ENCODE data around the gene RYR2. TPM values are rescaled to one million over a fixed set of nuclear protein-coding genes. Genes with fewer than 3 reads are reported as not detected.

The RYR2 gene
- total RNA-seq, 3 donors from 2014 or later = 0.35 to 5.9 (median 0.94) TPM

DNA sequence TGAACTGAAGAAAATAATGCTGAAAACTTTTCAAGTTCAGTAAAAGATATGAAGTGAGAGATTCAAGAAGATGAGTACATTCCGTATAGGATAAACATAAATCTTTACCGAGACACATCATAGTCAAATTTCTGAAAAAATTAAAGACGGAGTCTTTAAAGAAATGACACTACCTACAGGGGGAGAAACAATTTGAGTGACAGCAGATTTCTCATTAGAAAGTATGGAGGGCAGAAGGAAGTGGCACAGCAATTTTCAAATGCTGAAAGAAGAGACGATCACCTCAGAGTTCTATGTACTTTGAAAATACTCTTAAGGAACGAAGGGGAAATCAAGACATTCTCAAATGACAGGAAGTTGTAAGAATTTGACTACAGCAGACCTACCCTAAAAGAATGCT is 577.6 kb downstream of the RYR2 start:
- TF ChIP-seq, protein P1, sequence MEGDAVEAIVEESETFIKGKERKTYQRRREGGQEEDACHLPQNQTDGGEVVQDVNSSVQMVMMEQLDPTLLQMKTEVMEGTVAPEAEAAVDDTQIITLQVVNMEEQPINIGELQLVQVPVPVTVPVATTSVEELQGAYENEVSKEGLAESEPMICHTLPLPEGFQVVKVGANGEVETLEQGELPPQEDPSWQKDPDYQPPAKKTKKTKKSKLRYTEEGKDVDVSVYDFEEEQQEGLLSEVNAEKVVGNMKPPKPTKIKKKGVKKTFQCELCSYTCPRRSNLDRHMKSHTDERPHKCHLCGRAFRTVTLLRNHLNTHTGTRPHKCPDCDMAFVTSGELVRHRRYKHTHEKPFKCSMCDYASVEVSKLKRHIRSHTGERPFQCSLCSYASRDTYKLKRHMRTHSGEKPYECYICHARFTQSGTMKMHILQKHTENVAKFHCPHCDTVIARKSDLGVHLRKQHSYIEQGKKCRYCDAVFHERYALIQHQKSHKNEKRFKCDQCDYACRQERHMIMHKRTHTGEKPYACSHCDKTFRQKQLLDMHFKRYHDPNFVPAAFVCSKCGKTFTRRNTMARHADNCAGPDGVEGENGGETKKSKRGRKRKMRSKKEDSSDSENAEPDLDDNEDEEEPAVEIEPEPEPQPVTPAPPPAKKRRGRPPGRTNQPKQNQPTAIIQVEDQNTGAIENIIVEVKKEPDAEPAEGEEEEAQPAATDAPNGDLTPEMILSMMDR (IDR thresholded peaks at IDR 0.05) = no peak
- Histone ChIP-seq H3K9me3 (peaks cover 10% of the 10 kb centered on the region), H3K4me1 (ENCODE audit: low read depth) (no peaks in the 10 kb centered on the region), H3K36me3 (ENCODE audit: low read depth) (no peaks in the 10 kb centered on the region), H3K4me3 (no peak overlapping the region)
- DNase-seq (no peak), ATAC-seq (no peak)
- intact Hi-C loops (cut with DNase I, micrococcal nuclease) = no loop called here

DNA sequence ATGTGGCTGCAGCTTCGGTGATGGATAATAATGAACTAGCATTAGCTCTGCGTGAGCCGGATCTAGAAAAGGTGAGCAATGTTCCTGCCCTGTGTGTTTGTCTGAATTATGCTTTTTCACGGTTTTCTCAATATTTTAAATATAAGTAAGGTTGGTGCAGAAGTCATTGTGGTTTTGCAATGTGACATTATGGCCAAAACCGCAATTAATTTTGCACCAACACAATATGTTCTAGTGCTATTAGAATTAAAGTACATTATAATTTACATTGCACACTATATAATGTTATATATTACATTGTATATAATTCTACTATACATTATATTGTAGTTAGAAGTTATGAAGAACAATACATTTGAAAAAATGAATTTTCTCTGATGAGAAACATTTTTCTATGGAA is 592.9 kb downstream of the RYR2 start:
- intact Hi-C loops (cut with DNase I, micrococcal nuclease) = no loop called here
- Histone ChIP-seq H3K4me1 (ENCODE audit: low read depth) (no peaks in the 10 kb centered on the region), H3K36me3 (ENCODE audit: low read depth) (no peaks in the 10 kb centered on the region), H3K4me3 (no peak overlapping the region), H3K9me3 (no peaks in the 10 kb centered on the region)
- TF ChIP-seq, protein P1 (IDR thresholded peaks at IDR 0.05) = no peak
- no peak for DNase-seq
- no peak for ATAC-seq

DNA sequence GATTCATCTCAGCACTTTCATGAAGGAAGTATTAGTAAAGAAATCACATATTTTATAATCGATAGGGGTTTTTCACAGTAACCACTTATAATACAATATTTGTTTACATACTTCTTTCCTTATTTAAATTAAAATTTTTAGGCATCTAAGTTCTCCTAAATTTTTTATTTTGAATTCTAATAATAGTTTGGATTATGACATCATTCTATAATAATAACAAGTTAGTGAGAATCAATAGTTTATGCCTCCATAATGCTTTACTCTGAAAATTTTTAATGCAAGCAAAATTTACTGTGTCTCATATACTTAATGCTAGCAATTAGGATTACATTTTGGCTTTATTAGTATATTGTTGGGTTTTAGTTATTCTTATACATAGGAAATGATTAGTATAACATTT is 596.6 kb downstream of the RYR2 start:
- intact Hi-C loops (cut with DNase I, micrococcal nuclease) = no loop called here
- H3K36me3 ChIP-seq (ENCODE audit: low read depth) = no peaks in the 10 kb centered on the region
- DNase-seq (no peak), ATAC-seq (no peak)
- TF ChIP-seq, protein P1 (IDR thresholded peaks at IDR 0.05) = no peak
- no peaks in the 10 kb centered on the region for H3K9me3 ChIP-seq
- H3K4me1 ChIP-seq (ENCODE audit: low read depth) = no peaks in the 10 kb centered on the region
- no peak overlapping the region for H3K4me3 ChIP-seq

DNA sequence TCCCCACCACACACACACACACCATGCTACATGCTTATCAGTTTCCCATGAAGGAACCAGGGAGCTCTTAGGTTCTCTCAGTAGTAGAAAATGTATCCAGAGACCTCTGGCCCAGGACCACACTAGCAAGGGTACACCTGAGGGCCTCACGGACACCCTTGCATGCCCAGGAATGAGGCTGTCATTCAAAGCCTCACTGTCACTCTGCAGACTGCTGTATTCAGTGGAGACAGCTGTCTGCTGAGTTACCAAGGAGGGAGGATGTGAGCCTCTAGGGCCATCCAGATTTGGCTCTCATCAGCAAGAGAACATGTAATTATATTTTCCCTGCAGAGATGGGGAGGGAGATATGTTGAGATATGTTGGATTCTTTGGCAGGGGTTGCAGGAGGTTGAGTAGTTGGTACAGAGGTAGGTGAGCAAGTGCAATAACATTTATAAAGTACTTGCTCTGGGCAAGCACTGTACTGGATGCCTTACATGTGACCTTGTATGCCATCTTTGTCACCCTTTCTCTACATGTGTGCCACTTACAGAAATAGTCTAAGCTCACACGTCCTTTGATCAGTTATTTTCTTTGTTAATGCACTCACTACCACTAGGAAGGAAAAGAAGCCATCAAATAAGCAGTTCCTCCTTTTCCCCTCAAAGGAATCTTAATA is 598.2 kb downstream of the RYR2 start:
- intact Hi-C loops (cut with DNase I, micrococcal nuclease) = no loop called here
- ATAC-seq = no peak
- no peak for DNase-seq
- Histone ChIP-seq H3K36me3 (ENCODE audit: low read depth) (no peaks in the 10 kb centered on the region), H3K4me3 (no peak overlapping the region), H3K4me1 (ENCODE audit: low read depth) (no peaks in the 10 kb centered on the region), H3K9me3 (no peaks in the 10 kb centered on the region)
- TF ChIP-seq, protein P1 (IDR thresholded peaks at IDR 0.05) = no peak

DNA sequence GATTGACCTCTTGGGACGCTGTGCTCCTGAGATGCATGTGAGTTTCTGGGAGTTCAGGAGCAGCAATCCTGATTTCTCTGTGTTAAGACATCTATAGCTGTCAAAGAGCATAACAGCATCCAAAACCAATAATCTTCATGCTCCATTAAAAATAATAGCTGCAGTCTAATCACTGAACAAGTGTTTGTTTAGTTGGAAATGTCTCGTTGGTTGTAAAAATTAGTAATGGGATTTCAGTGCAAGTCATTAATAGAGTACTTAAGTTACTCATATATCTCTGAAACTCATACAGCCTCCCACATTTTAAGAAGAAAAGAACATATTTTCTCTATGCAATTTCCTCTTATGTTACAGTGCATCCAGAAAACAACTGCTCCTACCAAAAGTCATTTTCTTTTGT is 599.0 kb downstream of the RYR2 start:
- H3K4me1 ChIP-seq (ENCODE audit: low read depth) = no peaks in the 10 kb centered on the region
- TF ChIP-seq, protein P1 (IDR thresholded peaks at IDR 0.05) = no peak
- intact Hi-C loops (cut with DNase I, micrococcal nuclease) = no loop called here
- H3K4me3 ChIP-seq = no peak overlapping the region
- no peak for DNase-seq
- ATAC-seq = no peak
- no peaks in the 10 kb centered on the region for H3K9me3 ChIP-seq
- H3K36me3 ChIP-seq (ENCODE audit: low read depth) = no peaks in the 10 kb centered on the region

DNA sequence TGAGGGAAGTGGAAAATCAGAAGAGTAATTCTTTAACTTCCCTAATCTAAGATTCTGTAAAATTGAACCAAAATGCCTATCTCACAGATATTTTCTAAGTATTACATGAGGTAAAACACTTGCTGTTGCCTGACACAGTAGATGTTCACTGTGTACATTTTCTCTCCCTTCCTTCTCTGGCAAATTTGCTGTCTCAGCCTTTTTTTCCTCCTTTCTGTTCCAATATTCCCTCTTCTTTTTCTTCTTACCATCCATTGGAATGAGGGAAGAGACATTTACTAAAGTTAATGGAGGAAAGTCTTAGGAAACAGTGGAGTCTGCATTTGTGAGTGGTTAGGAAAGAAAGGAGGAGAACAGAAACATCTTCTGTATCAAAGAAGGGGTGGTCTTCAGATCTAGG is 608.8 kb downstream of the RYR2 start:
- intact Hi-C loops (cut with DNase I, micrococcal nuclease) = no loop called here
- H3K4me1 ChIP-seq (ENCODE audit: low read depth) = no peaks in the 10 kb centered on the region
- H3K36me3 ChIP-seq (ENCODE audit: low read depth) = no peaks in the 10 kb centered on the region
- DNase-seq (no peak), ATAC-seq (no peak)
- no peaks in the 10 kb centered on the region for H3K9me3 ChIP-seq
- TF ChIP-seq, protein P1 (IDR thresholded peaks at IDR 0.05) = no peak
- H3K4me3 ChIP-seq = no peak overlapping the region
